Measurements from ENCODE around the gene PPP1R16B. TPM values are rescaled to one million over a fixed set of nuclear protein-coding genes. Genes with fewer than 3 reads are reported as not detected.

The PPP1R16B gene
- total and polyA plus RNA-seq, 10 of the 15 experiments (the other 5 are each of a cell fraction or from before 2014, with no cell fraction given): 13.4 to 90.2 (median 66.7) TPM

DNA sequence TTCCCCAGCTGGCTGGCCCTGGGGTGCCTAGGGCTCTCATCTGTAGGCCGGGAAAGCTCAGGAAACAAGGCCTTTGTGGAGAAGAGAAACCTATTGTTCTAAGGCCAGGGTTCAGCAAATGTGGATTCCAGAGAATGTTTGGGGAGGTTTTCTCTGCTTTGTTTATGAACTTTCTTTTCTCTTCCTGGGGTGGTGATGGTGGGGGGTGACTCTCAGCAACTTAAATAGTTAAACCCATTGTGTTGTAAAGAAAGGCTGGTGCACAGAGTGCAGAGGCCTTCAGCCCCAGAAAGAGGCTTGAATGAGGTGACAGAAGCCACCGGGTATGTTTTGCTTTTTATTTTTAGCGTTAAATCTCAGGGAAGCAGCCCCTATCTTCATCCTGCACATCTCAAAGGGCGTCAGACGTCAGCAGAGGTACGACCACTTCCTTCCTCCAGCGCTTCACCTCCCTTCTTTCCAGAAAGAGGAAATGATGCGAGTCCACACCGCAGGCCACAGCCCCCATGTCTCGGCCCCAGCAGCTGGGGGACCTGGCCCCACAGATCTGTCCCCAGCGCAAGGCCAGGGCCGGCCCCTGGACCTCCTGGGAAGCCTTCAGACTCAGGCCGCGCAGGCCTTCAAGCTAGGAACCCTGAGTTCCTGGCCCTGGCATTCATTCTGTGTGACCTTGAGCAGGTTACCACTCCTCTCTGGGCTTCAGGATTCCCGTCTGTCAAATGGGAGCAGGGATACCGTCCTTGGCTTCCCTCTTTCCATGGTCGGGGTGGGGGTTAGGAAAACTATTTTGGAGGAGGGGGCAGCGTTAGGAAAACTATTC lies 605 bp upstream of the PPP1R16B start (continued):
- TF ChIP-seq, protein P1, sequence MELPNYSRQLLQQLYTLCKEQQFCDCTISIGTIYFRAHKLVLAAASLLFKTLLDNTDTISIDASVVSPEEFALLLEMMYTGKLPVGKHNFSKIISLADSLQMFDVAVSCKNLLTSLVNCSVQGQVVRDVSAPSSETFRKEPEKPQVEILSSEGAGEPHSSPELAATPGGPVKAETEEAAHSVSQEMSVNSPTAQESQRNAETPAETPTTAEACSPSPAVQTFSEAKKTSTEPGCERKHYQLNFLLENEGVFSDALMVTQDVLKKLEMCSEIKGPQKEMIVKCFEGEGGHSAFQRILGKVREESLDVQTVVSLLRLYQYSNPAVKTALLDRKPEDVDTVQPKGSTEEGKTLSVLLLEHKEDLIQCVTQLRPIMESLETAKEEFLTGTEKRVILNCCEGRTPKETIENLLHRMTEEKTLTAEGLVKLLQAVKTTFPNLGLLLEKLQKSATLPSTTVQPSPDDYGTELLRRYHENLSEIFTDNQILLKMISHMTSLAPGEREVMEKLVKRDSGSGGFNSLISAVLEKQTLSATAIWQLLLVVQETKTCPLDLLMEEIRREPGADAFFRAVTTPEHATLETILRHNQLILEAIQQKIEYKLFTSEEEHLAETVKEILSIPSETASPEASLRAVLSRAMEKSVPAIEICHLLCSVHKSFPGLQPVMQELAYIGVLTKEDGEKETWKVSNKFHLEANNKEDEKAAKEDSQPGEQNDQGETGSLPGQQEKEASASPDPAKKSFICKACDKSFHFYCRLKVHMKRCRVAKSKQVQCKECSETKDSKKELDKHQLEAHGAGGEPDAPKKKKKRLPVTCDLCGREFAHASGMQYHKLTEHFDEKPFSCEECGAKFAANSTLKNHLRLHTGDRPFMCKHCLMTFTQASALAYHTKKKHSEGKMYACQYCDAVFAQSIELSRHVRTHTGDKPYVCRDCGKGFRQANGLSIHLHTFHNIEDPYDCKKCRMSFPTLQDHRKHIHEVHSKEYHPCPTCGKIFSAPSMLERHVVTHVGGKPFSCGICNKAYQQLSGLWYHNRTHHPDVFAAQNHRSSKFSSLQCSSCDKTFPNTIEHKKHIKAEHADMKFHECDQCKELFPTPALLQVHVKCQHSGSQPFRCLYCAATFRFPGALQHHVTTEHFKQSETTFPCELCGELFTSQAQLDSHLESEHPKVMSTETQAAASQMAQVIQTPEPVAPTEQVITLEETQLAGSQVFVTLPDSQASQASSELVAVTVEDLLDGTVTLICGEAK (IDR thresholded peaks at IDR 0.05; ENCODE audit: borderline replicate concordance): no peak; the same call in 1 of the 2 replicates
- TF ChIP-seq HCFC1 (IDR thresholded peaks at IDR 0.05; ENCODE audit: low read length) (no peak), PAX8 (IDR thresholded peaks at IDR 0.05) (no peak), GABPA (IDR thresholded peaks at IDR 0.05; ENCODE audit: low read depth) (peak; percentile 62; the same call in 1 of the 2 replicates), NR2F1 (conservative IDR thresholded peaks at IDR 0.05) (no peak), CBFB (IDR thresholded peaks at IDR 0.05; ENCODE audit: low read depth) (peak; percentile 96)
- TF ChIP-seq, protein P2, sequence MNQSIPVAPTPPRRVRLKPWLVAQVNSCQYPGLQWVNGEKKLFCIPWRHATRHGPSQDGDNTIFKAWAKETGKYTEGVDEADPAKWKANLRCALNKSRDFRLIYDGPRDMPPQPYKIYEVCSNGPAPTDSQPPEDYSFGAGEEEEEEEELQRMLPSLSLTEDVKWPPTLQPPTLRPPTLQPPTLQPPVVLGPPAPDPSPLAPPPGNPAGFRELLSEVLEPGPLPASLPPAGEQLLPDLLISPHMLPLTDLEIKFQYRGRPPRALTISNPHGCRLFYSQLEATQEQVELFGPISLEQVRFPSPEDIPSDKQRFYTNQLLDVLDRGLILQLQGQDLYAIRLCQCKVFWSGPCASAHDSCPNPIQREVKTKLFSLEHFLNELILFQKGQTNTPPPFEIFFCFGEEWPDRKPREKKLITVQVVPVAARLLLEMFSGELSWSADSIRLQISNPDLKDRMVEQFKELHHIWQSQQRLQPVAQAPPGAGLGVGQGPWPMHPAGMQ (IDR thresholded peaks at IDR 0.05; ENCODE audit: borderline replicate concordance): no peak
- TF ChIP-seq, protein P3, sequence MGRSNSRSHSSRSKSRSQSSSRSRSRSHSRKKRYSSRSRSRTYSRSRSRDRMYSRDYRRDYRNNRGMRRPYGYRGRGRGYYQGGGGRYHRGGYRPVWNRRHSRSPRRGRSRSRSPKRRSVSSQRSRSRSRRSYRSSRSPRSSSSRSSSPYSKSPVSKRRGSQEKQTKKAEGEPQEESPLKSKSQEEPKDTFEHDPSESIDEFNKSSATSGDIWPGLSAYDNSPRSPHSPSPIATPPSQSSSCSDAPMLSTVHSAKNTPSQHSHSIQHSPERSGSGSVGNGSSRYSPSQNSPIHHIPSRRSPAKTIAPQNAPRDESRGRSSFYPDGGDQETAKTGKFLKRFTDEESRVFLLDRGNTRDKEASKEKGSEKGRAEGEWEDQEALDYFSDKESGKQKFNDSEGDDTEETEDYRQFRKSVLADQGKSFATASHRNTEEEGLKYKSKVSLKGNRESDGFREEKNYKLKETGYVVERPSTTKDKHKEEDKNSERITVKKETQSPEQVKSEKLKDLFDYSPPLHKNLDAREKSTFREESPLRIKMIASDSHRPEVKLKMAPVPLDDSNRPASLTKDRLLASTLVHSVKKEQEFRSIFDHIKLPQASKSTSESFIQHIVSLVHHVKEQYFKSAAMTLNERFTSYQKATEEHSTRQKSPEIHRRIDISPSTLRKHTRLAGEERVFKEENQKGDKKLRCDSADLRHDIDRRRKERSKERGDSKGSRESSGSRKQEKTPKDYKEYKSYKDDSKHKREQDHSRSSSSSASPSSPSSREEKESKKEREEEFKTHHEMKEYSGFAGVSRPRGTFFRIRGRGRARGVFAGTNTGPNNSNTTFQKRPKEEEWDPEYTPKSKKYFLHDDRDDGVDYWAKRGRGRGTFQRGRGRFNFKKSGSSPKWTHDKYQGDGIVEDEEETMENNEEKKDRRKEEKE (IDR thresholded peaks at IDR 0.05): no peak
- TF ChIP-seq, protein P4, sequence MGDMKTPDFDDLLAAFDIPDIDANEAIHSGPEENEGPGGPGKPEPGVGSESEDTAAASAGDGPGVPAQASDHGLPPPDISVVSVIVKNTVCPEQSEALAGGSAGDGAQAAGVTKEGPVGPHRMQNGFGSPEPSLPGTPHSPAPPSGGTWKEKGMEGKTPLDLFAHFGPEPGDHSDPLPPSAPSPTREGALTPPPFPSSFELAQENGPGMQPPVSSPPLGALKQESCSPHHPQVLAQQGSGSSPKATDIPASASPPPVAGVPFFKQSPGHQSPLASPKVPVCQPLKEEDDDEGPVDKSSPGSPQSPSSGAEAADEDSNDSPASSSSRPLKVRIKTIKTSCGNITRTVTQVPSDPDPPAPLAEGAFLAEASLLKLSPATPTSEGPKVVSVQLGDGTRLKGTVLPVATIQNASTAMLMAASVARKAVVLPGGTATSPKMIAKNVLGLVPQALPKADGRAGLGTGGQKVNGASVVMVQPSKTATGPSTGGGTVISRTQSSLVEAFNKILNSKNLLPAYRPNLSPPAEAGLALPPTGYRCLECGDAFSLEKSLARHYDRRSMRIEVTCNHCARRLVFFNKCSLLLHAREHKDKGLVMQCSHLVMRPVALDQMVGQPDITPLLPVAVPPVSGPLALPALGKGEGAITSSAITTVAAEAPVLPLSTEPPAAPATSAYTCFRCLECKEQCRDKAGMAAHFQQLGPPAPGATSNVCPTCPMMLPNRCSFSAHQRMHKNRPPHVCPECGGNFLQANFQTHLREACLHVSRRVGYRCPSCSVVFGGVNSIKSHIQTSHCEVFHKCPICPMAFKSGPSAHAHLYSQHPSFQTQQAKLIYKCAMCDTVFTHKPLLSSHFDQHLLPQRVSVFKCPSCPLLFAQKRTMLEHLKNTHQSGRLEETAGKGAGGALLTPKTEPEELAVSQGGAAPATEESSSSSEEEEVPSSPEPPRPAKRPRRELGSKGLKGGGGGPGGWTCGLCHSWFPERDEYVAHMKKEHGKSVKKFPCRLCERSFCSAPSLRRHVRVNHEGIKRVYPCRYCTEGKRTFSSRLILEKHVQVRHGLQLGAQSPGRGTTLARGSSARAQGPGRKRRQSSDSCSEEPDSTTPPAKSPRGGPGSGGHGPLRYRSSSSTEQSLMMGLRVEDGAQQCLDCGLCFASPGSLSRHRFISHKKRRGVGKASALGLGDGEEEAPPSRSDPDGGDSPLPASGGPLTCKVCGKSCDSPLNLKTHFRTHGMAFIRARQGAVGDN (IDR thresholded peaks at IDR 0.05): 0 out of 2 replicates have a peak, but pooled peaks have one; percentile 12
- TF ChIP-seq, protein P5, sequence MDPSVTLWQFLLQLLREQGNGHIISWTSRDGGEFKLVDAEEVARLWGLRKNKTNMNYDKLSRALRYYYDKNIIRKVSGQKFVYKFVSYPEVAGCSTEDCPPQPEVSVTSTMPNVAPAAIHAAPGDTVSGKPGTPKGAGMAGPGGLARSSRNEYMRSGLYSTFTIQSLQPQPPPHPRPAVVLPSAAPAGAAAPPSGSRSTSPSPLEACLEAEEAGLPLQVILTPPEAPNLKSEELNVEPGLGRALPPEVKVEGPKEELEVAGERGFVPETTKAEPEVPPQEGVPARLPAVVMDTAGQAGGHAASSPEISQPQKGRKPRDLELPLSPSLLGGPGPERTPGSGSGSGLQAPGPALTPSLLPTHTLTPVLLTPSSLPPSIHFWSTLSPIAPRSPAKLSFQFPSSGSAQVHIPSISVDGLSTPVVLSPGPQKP (IDR thresholded peaks at IDR 0.05; ENCODE audit: low read depth, low read length): 0 out of 2 replicates have a peak, but pooled peaks have one; percentile 46

Data from GM12878 (cell line).